Left lobe of liver (tissue), 2 donors: ENCODE results near the gene WASF3. TPM values are rescaled to one million over a fixed set of nuclear protein-coding genes. Genes with fewer than 3 reads are reported as not detected.
A peak's percentile ranks its signal among the peaks of the same experiment; 100 is the strongest.

Experiments
- ATAC-seq: fragments of 200-7000 bp; cut with Tn5 transposase; one replicate; pipeline ENCODE4 v1.9.1; 2020; ENCODE audit warnings: mild to moderate bottlenecking, moderate library complexity
- DNase-seq: peaks from one replicate; pipeline ENCODE4 v3.0.0-alpha.2; 2020; ENCODE audit warnings: low spot score
- total RNA-seq: library from RNA; stranded (reverse); gene quantifications from one replicate; pipeline ENCODE4 v1.2.1, GENCODE V29; 2021
- donor health status: DM: no; HTN: no; CAD: no; lungs with moderate emphysema.
- donor health status: DM: no; HTN: yes; CAD: no.

The WASF3 gene
- total RNA-seq, result 8.5 TPM

GRCh38 chr13:26557393-26558073, at the start of gene WASF3:
TSS of gene WASF3 (plus strand) at chr13:26557683. CDS start at chr13:26642271, 84,588 bp downstream.
- ATAC-seq (peak; percentile 95), DNase-seq (peak; percentile 94)

GRCh38 chr13:26508885-26509284, 48.6 kb upstream of the WASF3 start:
- DNase-seq (no peak), ATAC-seq (no peak)

- DNase-seq (no peak), ATAC-seq (no peak)
These were observed 48.0 kb upstream of the WASF3 start for GRCh38 chr13:26509491-26509890.

GRCh38 chr13:26513931-26514330, 43.6 kb upstream of the WASF3 start:
- ATAC-seq (no peak), DNase-seq (no peak)

- ATAC-seq (no peak), DNase-seq (no peak)
These were observed 41.8 kb upstream of the WASF3 start for GRCh38 chr13:26515721-26516120.

GRCh38 chr13:26517936-26518335, 39.5 kb upstream of the WASF3 start:
- DNase-seq, result no peak
- ATAC-seq, result no peak

GRCh38 chr13:26518451-26518959, 39.0 kb upstream of the WASF3 start:
- DNase-seq (no peak), ATAC-seq (no peak)

- ATAC-seq, result no peak
These were observed 34.9 kb upstream of the WASF3 start for GRCh38 chr13:26522571-26522970.

GRCh38 chr13:26523007-26523406, 34.5 kb upstream of the WASF3 start:
- DNase-seq (no peak), ATAC-seq (no peak)

More at GRCh38 chr13:26522571-26522970, 34.9 kb upstream of the WASF3 start:
- DNase-seq, result no peak

GRCh38 chr13:26525528-26525927, 32.0 kb upstream of the WASF3 start:
- ATAC-seq, result no peak
- no peak for DNase-seq

GRCh38 chr13:26526702-26527216, 30.7 kb upstream of the WASF3 start:
- DNase-seq, result no peak
- no peak for ATAC-seq

- DNase-seq (no peak), ATAC-seq (no peak)
These were observed 29.0 kb upstream of the WASF3 start for GRCh38 chr13:26528527-26528926.

GRCh38 chr13:26529441-26529840, 28.0 kb upstream of the WASF3 start:
- DNase-seq (no peak), ATAC-seq (peak; percentile 73)

GRCh38 chr13:26531742-26532141, 25.7 kb upstream of the WASF3 start:
- ATAC-seq (no peak), DNase-seq (no peak)

- DNase-seq (no peak), ATAC-seq (no peak)
These were observed 23.3 kb upstream of the WASF3 start for GRCh38 chr13:26534036-26534726.

GRCh38 chr13:26538363-26539317, 18.8 kb upstream of the WASF3 start:
- ATAC-seq (peak; percentile 87), DNase-seq (peak; percentile 57)

GRCh38 chr13:26539738-26540292, 17.7 kb upstream of the WASF3 start:
- ATAC-seq (no peak), DNase-seq (no peak)

- DNase-seq, result no peak
- ATAC-seq, result no peak
These were observed 17.1 kb upstream of the WASF3 start for GRCh38 chr13:26540334-26540733.

- no peak for ATAC-seq
- DNase-seq, result no peak
These were observed 16.4 kb upstream of the WASF3 start for GRCh38 chr13:26541041-26541440.

- DNase-seq (no peak), ATAC-seq (no peak)
These were observed 15.6 kb upstream of the WASF3 start for GRCh38 chr13:26541678-26542568.
